Measurements from ENCODE around the gene GDF10. TPM values are rescaled to one million over a fixed set of nuclear protein-coding genes. Genes with fewer than 3 reads are reported as not detected.

The GDF10 gene
- total and polyA plus RNA-seq, 10 of the 15 experiments (the other 5 are each of a cell fraction or from before 2014, with no cell fraction given): not detected

- TF ChIP-seq IRF4 (IDR thresholded peaks at IDR 0.05; ENCODE audit: low read depth, low read length): 0 out of 2 replicates have a peak, but pooled peaks have one; percentile 29
- no peak for TF ChIP-seq ZNF217 (IDR thresholded peaks at IDR 0.05)
- peak; percentile 55; the same call in 1 of the 3 replicates for TF ChIP-seq POU2F2 (IDR thresholded peaks at IDR 0.05; ENCODE audit: borderline replicate concordance, low read depth, low read length)
- no peak for TF ChIP-seq ZNF24 (IDR thresholded peaks at IDR 0.05)
- TF ChIP-seq PAX8 (IDR thresholded peaks at IDR 0.05): no peak
- TF ChIP-seq USF2 (IDR thresholded peaks at IDR 0.05; ENCODE audit: borderline replicate concordance, low read depth, low read length): no peak
- TF ChIP-seq CTCF (IDR thresholded peaks at IDR 0.05 in 2 of 3, conservative IDR thresholded peaks at IDR 0.05 in 1 of 3; ENCODE audit: control insufficient read depth in 2 of 3, extremely low read depth in 1 of 3, insufficient read depth in 1 of 3, low read depth in 3 of 3, low read length in 3 of 3): peak; percentile 83 to 97 (median 93); a peak in 5 of 6 replicates
- TF ChIP-seq RAD21 (IDR thresholded peaks at IDR 0.05; ENCODE audit: insufficient read depth, low read depth, low read length): peak; percentile 97
- TF ChIP-seq NR2F1 (conservative IDR thresholded peaks at IDR 0.05): 0 out of 2 replicates have a peak, but pooled peaks have one; percentile 22
Observed at GRCh38 chr10:47311932-47312662, 12.1 kb downstream of the GDF10 start (continued).

GRCh38 chr10:47312663-47312995 is 12.6 kb downstream of the GDF10 start:
- Histone ChIP-seq H3K4me2 (ENCODE audit: control insufficient read depth, insufficient read depth) (no peak overlapping the region), H3K4me1 (ENCODE audit: control insufficient read depth, insufficient read depth, low read length) (no peaks in the 10 kb centered on the region), H3K9ac (ENCODE audit: control insufficient read depth, insufficient read depth, low read length) (no peak overlapping the region), H3K9me3 (replicated peaks; ENCODE audit: control insufficient read depth, insufficient read depth, low read length) (no peaks in the 10 kb centered on the region), H3K27me3 (replicated peaks in 1 of 2; ENCODE audit: control insufficient read depth in 2 of 2, insufficient read depth in 2 of 2, low read length in 1 of 2) (no peaks in the 10 kb centered on the region; a peak in 1 of 4 replicates), H3K4me3 (no peak overlapping the region), H3K36me3 (ENCODE audit: control insufficient read depth in 2 of 2, insufficient read depth in 2 of 2, low read length in 1 of 2) (no peaks in the 10 kb centered on the region), H3K27ac (ENCODE audit: control insufficient read depth, insufficient read depth) (no peak overlapping the region), H3K79me2 (ENCODE audit: control insufficient read depth, insufficient read depth, low read length) (no peaks in the 10 kb centered on the region), H4K20me1 (ENCODE audit: control insufficient read depth, insufficient read depth) (no peaks in the 10 kb centered on the region), H2AFZ (ENCODE audit: control insufficient read depth, low read depth, low read length) (no peak overlapping the region)
- RAD21 ChIA-PET (ENCODE audit: unreplicated experiment): interaction anchor here (0.8 to 4.7 kb wide), 8 partner anchors 9 to 319 kb away, joined by 3 to 84 read pairs (median 5); no protein-coding TSS in a partner anchor
- 19% methylated on average over 7 of the region's 7 CpGs for WGBS (ENCODE audit: insufficient coverage, insufficient replicate concordance, low lambda C conversion rate, missing lambda C conversion rate)
- in situ Hi-C loops (cut with MboI): no loop called here
- no peak for ATAC-seq
- intact Hi-C loops (cut with micrococcal nuclease; ENCODE audit: unreplicated experiment): loop anchor here (1.0 to 5.0 kb wide), 3 partner anchors 265 to 315 kb away; no protein-coding TSS in a partner anchor
- SMC1A ChIA-PET (ENCODE audit: uncharacterized antibody, unreplicated experiment): interaction anchor here (1.2 to 7.4 kb wide), 3 partner anchors 247 to 287 kb away, joined by 3 to 66 read pairs (median 20); no protein-coding TSS in a partner anchor
- BruUV-seq (replicated peaks): no TSS peak
- POLR2A ChIA-PET: no interaction called here
- no peak for FAIRE-seq
- CTCF ChIA-PET: interaction anchor here (0.7 to 6.8 kb wide), 11 partner anchors 11 to 317 kb away, joined by 3 to 135 read pairs (median 4); no protein-coding TSS in a partner anchor
- no peak for DNase-seq (ENCODE audit: low read depth, low spot score)
- no peak for TF ChIP-seq ZNF592 (IDR thresholded peaks at IDR 0.05)
- TF ChIP-seq NR2C1 (IDR thresholded peaks at IDR 0.05): no peak
- TF ChIP-seq SUPT20H (IDR thresholded peaks at IDR 0.05; ENCODE audit: borderline replicate concordance, control insufficient read depth, low read depth, low read length): no peak
- TF ChIP-seq TAF1 (IDR thresholded peaks at IDR 0.05; ENCODE audit: borderline replicate concordance, low read depth, low read length): no peak
- no peak for TF ChIP-seq SMARCA5 (IDR thresholded peaks at IDR 0.05)
- TF ChIP-seq MTA2 (IDR thresholded peaks at IDR 0.05; ENCODE audit: low read depth): no peak
